GM18909 (cell line): ENCODE measurements around the gene CABLES1.
"Not testable (repeated sequence)": the region's sequence is repeated elsewhere in the genome, so short reads cannot be mapped to it uniquely, and the experiment has no call there.

Experiments
- ATAC-seq: cut with Tn5 transposase; IDR thresholded peaks from one replicate; pipeline ENCODE4 v1.9.1; 2021; ENCODE audit warnings: mild to moderate bottlenecking; ENCODE audit not compliant: unreplicated experiment, poor library complexity

CABLES1 gene

DNA sequence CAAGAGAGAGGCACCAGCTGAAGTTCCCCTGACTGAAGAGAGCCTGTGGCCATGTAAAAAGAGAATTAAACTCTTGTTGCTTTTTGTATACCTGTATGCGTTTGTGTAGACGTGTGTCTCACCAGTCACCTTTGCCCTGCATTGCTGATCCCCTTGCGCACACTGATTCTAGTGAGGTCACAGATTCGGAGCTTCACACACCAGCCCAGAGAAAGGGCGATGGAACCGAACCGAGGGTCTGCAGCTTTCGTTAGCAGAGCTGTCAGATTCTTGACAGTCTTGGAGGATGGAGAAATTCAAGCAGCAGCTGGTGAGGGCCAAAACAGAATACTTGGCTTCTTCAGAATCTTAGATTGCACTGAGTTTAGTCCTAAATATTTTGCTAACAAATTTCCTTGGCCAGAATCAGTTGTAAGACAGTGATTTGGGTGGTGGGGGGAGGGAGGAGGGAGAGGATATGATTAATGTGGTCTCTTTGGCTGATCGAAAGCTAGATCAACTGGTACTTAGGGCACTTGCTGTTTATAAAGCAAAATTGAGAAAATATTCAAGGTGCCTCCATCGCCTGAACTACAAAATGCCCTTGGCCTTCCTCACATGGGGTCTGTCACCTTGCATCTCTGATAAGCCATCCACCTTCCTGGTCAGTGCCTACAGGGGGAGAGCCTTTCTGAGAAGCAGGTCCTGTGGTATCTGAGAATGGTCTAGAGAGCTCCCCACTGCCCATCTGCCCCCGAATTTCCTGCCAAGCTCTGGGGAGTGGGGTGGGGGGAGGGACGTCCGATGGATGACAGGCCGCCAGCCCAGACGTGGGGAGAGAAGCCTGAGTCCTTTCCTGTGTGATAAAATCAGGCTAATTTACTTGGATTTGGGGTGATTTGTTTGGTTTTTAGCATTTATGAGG is 123.5 kb downstream of the CABLES1 start:
- no peak for ATAC-seq

DNA sequence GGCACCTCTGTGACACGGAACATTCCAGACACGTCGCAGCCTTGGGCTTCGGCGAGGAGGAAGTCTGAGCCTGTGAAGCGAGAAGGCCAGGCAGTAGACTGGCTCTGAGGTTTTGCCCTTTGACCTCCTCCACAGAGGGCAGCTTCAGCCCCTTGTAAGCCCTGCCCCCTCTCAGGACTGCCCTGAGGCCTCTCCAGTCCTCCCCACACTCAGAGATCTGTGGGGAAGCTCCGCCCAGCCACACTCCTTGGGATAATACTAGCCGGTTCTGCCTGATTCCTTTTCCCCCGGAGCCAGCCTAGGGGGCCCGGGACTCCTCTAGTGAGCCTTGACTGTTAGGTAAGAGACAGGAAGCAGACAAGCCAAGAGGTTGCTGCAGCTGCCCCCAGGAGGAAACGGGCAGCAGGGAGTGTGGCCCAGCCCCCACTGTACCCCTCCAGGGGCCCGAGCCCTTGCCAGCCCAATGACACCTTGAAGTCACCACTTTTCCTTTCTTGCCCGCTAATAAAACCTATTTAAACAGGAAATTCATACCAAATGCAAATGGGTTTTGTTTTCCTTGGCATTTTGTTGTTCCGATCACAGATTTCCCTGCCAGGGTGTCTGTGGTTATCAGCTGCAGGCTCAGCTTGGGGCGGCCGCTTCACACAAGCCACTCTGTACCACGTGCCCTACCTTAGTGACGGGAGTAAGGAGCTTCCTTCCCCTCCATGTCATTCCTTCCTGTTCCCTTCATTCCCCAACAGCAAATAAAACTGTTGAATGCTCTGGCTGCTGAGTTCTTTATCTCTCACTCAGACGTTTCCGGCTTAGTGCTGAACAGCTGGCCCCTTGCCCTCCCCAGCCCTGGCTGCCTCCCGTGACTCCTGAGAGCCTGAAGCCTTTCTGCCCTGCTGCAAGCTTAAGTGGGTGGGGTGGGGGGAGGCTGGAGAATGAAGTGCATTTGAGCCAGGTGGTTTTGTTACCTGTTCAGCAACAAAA is 124.7 kb downstream of the CABLES1 start:
- peak; percentile 76 for ATAC-seq

DNA sequence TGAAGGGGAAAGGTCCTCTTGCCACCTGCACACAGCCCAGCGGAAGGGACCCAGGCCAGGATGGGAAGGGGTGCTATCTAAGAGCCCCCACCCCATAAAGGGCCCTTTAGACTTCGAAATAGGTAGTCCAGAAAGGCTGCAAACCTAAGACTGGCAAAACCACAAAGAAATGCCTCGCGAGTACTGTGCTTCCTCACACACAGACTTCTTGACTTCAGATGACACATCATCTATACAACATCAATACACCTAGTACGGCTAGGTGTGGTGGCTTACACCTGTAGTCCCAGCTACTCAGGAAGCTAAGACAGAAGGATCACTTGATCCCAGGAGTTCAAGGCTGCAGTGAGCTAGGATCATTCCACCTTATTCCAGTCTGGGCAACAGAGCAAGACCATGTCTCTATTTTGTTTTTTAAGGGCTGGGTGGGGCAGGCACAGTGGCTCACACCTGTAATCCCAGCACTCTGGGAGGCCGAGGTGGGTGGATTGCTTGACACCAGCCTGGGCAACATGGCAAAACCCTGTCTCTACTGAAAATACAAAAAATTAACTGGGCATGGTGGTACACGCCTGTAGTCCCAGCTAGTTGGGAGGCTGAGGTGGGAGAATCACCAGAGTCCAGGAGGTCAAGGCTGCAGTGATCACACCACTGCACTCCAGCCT is 125.8 kb downstream of the CABLES1 start:
- no peak for ATAC-seq

DNA sequence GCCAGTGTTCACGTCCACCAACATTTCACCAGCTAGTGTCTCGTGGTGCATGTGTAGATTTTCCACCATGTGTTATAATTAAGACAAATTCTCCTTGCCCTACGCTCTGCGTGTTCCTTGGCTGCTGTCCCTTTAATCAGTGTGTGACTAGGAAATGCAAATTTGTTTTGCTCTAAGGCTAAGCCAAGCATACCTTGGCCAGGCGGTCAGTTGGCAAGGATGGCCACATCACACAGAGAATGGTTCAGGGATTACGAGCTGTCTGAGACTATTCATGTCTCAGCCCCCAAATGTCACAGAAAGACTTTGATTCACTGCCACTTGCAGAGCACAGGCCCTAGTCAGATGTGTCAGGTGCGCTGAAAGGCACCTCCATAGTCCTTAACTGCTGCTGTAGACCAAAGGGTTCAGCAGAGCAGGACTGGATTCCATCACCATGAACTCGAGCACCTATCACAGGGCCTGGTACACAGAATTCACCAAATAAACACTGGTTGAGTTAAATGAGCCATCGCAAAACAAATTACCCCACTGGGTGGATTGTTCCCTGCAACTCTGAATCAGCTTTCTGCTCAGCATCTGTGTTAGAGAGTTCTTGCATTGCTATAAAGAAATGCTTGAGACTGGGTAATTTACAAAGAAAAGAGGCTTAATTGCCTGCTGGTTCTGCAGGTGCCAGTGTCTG is 128.4 kb downstream of the CABLES1 start:
- no peak for ATAC-seq

DNA sequence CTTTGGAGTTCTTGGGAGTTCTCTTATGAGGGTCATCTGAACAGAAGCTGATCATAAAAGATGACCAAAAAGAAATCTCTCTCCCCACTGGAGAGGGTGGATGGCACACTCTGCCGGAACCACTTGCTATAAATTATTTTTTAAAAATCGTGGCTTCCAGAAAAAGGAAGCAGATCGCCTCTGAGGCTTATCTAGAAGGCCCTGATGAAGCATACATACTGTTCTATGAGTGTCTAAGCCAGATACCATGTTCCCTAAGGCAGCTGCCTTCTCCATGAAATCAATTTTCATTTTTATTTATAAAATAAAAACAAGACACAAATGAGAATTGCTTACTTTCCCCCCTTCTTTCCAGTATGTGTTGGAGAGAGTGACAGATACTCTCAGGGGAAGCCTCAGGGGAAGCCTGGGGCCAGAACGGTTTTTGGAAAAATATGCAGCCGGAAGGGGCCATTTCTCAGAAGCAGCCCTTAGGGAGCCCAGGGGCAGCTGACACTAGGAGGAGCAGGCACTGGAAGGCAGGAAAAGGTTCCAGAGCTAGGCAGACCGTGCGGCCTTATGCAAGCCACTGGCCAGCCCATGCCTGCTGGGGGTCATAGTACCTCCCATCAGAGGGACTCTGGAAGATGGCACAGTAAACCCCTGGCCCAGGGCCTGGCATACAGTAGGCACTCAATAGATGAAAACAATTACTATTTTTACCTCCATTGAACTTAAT is 130.6 kb downstream of the CABLES1 start:
- ATAC-seq = no peak

DNA sequence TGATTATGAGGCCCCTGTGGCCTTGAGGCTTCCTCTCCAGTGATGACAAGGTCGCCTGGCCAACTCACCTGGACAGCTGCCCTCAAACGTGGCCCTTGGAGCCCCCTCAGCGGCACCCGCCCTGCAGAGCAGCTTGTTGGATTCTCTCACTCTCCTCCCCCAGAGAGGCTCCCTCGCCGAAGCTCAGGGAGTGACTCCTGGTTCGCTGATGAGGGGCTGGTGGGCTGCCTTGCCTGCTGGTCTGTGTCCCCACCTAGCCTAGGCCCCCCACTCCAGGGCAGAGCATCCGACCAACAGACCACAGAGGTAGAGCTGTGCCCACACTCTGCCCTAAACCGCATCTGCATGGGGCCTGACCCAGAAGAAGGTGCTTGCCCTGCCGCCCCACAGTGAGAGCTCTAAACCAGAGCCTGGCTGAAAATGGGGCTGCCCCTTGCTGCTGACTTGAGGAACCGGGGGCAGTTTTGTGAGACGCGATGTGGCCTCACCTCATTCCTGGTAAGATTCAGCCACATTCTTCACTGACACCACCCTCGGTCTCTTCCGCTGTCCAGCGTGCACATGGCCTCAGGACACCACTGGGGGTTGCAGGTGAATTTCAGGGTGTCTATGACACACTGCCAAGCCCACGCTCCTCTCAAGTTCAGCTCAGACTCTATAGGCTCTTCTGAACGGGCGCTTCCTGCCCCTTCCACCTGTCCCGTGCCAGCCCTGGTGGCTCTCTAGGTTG is 131.6 kb downstream of the CABLES1 start:
- ATAC-seq = peak; percentile 58

DNA sequence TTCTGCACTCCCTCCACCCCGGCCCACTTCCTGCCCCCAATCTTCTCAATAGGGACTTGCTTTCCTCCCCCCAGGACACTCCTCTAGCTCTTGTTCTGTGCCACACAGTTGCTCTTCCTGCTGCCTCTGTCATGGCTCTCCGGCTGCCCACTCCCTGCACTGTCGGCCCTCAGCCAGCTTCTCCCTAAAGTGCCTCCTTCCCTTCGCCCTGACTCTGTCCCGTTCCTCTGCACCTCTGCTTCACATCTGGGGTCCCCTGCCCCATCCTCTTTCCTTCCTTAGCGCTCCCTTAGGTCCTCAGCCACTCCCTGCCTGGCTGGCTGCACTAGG is 132.1 kb downstream of the CABLES1 start:
- no peak for ATAC-seq

DNA sequence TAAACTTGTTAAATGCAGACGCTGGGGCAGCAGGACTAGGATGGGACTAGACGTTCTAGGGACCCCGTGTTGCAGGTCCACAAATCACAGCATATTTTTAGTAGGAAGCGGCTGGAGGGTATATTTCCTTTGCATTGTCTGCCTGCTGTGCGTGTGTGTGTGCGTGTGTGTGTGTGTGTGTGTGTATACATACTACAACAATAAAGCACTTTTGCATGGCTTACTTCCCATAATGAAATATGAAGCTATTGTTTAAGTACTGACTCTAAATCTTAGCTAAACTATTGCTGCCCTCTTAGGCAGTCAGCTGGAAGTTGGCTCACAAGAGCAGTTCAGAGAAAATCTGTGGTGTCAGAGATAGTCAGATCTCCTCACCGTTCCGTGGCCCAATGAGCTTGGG is 133.4 kb downstream of the CABLES1 start:
- ATAC-seq = no peak

DNA sequence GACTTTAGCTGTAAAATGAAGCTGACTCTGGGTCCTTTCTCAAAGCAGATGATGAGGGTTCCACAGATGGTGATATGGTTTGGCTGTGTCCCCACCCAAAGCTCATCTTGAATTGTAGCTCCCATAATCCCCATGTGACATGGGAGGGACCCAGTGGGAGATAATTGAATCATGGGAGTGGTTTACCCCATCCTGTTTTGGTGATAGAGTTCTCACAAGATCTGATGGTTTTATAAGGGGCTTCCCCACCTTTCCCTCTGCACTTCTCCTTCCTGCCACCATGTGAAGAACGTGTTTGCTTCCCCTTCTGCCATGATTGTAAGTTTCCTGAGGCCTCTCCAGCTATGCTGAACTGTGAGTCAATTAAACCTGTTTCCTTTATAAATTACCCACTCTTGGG is 133.8 kb downstream of the CABLES1 start:
- not testable (repeated sequence) for ATAC-seq

DNA sequence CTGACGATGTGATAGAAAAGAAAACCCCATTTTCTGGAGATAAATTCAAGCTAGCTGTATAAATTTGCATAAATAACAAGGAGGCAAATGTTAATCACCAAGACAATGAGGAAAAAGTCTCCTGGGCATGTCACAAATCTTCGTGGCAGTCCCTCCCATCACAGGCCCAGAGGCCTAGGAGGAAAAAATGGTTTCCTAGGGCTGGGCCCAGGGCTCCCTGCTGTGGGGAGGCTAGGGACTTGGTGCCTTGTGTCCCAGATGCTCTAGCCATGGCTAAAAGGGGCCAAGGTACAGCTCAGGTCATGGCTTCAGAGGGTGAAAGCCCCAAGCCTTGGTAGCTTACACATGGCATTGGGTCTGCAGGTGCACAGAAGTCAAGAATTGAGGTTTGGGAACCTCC is 134.6 kb downstream of the CABLES1 start:
- no peak for ATAC-seq

DNA sequence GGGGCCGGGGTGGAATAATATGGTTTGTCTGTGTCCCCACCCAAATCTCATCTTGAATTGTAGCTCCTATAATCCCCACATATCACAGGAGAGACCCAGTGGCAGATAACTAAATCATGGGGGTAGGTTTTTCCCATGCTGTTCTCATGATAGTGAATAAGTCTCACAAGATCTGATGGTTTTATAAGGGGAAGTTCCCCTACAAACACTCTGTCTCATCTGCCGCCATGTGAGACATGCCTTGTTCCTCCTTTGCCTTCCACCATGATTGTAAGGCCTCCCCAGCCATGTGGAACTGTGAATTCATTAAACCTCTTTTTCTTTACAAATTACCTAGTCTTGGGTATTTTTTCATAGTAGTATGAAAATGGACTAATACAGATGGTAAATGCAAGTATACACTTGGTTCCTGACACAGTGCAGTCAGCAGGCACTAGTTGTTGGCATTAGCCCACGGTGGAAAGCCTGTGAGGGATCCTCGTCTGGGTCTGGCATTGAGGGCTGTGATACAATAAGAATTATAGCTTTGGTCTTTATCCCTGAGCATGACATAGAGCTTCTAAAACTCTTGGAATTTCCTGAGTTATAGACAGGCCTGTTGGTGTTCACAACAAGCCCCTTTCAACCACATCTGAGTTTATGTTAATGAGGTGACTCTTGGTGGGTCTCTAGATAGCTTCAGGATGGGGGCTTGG is 135.8 kb downstream of the CABLES1 start:
- ATAC-seq = no peak

DNA sequence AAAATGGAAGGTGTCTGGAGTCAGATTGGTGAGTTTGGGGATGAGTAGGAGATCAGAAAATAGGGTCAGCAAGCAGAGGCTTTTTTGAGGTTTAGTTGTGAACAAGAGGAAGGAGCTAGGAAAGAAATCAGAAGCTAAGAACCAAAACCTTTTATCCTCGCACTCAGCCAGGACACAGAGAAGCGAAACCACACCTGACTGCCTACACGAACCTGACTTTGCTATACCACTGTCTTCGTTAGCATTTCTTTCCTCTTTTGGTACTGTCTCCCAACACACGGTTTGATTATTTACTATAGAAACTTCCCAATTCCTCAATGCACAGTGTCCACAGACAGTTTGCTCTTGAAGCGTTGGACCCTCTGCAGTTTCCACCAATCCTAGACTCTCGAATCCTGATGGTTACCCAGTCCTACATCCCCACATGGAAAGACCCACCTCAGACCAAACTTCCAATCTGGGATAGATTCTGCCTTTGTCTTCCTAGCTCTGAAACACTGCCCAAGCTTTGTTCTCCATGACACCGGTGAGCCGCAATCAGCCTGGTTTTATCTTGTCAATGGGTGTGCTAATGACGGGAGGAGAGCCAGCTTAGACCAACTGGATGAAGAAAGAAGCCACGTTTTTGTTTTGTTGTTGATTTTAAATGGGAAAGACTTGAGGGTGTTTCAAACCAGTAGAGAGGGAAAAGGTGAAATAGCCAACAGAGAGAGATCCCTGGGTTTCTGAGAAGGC is 137.4 kb downstream of the CABLES1 start:
- ATAC-seq = no peak

DNA sequence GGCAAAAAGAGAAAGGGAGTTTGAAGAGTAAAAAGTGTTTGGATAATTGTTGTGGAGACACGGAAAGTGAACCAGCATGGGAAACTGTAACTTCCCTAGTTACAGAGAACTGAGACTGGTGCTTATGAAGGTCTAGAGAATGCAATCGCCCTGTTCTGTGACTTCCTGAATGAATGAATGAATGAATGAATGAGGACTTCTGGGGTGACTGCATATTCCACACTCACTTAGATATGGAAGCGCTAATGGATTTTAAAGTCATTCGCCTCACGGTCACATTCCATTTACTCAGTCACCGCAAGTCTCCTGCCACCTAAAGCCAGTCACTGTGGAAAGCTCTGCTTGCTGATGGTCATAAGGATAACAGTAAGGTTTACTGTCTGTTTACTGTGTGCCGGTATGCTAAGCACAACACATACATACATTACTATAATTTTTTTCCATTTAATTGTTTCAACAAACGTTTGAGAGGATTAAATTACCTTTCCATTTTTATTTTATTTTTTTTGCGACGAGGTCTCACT is 138.2 kb downstream of the CABLES1 start:
- no peak for ATAC-seq

DNA sequence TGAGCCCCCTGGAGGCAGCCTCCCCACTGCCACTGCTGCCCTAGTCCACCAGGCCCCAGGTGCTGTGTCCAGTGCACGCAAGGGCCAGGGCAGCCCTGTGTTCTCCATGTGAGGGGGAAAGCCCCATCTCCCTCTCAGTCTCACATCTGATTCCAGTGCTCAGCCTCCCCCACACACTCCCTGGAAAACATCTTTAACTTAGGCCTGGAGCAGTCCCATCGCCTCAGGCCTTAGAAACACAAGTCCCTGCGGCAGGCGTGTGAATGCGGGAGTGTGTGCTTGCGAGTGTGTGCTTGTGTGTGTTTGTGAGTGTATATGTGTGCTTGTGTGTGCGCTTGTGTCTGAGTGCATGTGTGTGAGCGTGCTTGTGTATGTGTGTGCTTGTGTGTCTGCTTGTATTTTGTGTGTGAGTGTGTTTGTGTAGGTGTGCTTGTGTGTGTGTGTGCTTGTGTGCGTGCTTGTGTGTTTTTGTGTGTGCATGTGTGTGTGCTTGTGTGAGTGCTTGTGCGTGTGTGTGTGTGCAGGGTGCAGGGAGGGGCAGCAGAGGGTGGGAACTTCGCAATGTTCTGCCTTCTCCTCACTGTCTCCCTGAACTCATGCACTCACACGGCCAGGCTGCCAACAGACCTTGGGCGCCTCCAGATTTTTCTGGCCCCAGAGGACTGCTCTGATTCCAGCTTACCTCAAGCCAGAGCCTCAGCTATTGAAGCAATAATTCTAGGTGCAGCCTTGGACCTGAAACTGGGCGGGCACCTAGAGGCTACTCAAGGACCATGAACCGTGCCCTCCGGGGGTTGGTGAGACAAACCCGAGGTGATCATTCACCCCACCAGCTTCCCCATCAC is 139.6 kb downstream of the CABLES1 start:
- no peak for ATAC-seq

DNA sequence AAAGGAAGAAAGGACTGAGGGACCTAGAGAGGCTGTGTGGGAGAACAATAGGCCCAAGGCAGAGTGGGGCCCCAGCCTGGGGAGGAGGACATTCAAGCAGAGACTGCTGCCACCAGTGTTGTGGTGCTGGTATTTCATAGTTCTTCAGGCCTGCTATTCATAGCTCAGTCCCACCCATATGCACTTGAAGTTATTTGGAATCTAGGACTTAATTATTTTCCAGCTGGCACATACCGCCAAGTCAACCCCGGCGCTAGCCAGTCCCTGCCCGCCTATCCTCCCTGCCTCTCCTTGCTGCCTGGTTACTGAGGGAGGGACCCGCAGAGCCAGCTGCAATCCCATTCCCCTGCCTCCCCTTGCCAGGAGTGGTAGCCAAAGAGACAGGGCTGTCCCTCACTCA is 141.2 kb downstream of the CABLES1 start:
- no peak for ATAC-seq

DNA sequence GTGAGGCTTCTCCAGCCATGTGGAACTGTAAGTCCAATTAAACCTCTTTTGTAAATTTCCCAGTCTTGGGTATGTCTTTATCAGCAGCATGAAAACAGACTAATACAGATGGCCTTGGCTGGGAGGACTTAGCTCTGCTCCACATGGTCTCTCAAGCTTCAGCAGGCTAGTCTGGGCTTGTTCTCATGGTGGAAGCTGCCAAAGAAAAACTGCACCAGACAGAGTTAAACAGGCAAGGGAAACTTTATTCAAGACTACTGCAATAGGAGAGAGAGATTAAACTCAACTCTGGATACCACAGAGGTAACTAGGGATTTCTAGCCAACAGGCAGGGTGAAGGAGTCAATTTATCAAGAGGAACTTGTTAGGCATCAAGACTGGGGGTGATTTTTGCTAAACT is 142.1 kb downstream of the CABLES1 start:
- no peak for ATAC-seq

DNA sequence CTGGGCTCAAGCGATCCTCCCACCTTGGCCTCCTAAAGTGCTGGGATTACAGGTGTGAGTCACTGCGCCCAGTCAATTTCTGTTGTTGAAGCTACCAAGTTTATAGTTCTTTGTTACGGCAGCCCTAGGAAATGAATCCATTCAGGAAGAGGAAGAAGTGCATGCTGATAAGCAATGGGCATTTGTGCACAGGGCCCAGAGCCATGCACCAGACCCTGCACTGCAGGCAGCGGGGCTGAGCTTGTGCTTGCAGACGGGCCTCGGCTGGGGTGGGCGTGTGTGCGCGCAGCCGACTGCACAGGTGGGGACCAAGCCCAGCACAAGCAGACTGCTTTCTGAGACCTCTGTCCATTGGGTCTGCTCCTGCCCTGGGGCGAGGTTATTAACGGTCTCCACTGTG is 144.6 kb downstream of the CABLES1 start:
- ATAC-seq = no peak
